Endothelial cell of umbilical vein (primary cell): Measurements from ENCODE around the gene CCDC179. TPM values are rescaled to one million over a fixed set of nuclear protein-coding genes. Genes with fewer than 3 reads are reported as not detected.

Source experiments
- BruUV-seq: library from RNA; stranded (reverse); fragments of 400-500 nt; replicated peaks from 2 replicates; lab custom pipeline; 2021; lab: Mats Ljungman, UMichigan
- CTCF ChIA-PET: fragments of 300-600, 350-600 bp; sonication (Branson Sonifier 250); formaldehyde crosslinking; loops from one replicate; lab custom pipeline; 2021; ENCODE audit warnings: antibody characterized with exemption, inconsistent platforms; lab: Charles Lee
- POLR2A ChIA-PET: fragments of 300-600, 350-600 bp; sonication (Branson Sonifier 250); formaldehyde crosslinking; loops from one replicate; lab custom pipeline; 2021; ENCODE audit warnings: antibody characterized with exemption, inconsistent platforms; lab: Charles Lee
- DNase-seq: peaks from one replicate; pipeline ENCODE4 v3.0.0-alpha.2; 2011; ENCODE audit warnings: low read depth, low spot score
- FAIRE-seq: peaks from 2 replicates; lab custom pipeline; 2011; peaks lifted over from hg19 to GRCh38; lab: Jason Lieb, UNC
- H2AFZ ChIP-seq: 2 replicates; pipeline ENCODE4 v1.6.0; 2012; ENCODE audit warnings: low read depth, low read length, control low read depth, inconsistent platforms
- H3K27ac ChIP-seq: 2 replicates; pipeline ENCODE4 v1.5.1; 2011; ENCODE audit warnings: low read depth, mild to moderate bottlenecking, control low read depth, low read length, moderate library complexity; ENCODE audit not compliant: insufficient read depth
- H3K27me3 ChIP-seq, 2 experiments: 2 replicates each; pipeline versions ENCODE4 v1.6.0 to v1.6.1; 2011; ENCODE audit warnings: low read length in 2 of 2, mixed read lengths in 1 of 2; ENCODE audit not compliant: control insufficient read depth in 2 of 2, insufficient read depth in 2 of 2
- H3K36me3 ChIP-seq, 2 experiments: 2 replicates in 1 of 2; 3 replicates in 1 of 2; pipeline ENCODE4 v1.5.1; 2011; ENCODE audit warnings: low read length in 2 of 2, mild to moderate bottlenecking in 1 of 2, moderate library complexity in 1 of 2; ENCODE audit not compliant: control insufficient read depth in 2 of 2, insufficient read depth in 2 of 2; ENCODE audit errors: extremely low read depth in 1 of 2
- H3K4me1 ChIP-seq: 3 replicates; pipeline ENCODE4 v1.5.1; 2011; ENCODE audit warnings: mild to moderate bottlenecking, low read length; ENCODE audit not compliant: control insufficient read depth, insufficient read depth; ENCODE audit errors: extremely low read depth
- H3K4me2 ChIP-seq: 2 replicates; pipeline ENCODE4 v1.6.1; 2011; ENCODE audit warnings: low read length, control low read depth, mixed read lengths; ENCODE audit not compliant: insufficient read depth
- H3K4me3 ChIP-seq, 3 experiments: fragments of 200-600 bp in 1 of 3; sonication (generic), shearing (Covaris generic) in 1 of 3; replicated peaks in 1 of 3; 2 replicates each; pipeline ENCODE4 v1.5.1; 2011 to 2016; ENCODE audit warnings: control low read depth in 3 of 3, low read length in 3 of 3, mild to moderate bottlenecking in 2 of 3, inconsistent platforms in 1 of 3, low read depth in 1 of 3, moderate library complexity in 1 of 3; ENCODE audit not compliant: insufficient read depth in 1 of 3
- H3K79me2 ChIP-seq: 2 replicates; pipeline ENCODE4 v1.6.0; 2012; ENCODE audit warnings: low read length, inconsistent platforms; ENCODE audit not compliant: control insufficient read depth, insufficient read depth
- H3K9ac ChIP-seq: replicated peaks from 2 replicates; pipeline ENCODE3; 2011; ENCODE audit warnings: low read length, control low read depth; ENCODE audit not compliant: insufficient read depth; ENCODE audit errors: extremely low read depth
- H3K9me1 ChIP-seq: replicated peaks from 3 replicates; pipeline ENCODE4 v1.6.0; 2011; ENCODE audit warnings: mild to moderate bottlenecking, low read length; ENCODE audit not compliant: control insufficient read depth, insufficient read depth; ENCODE audit errors: extremely low read depth
- H3K9me3 ChIP-seq: replicated peaks from 2 replicates; pipeline ENCODE4 v1.5.1; 2012; ENCODE audit warnings: low read length, inconsistent platforms; ENCODE audit not compliant: control insufficient read depth, insufficient read depth
- H4K20me1 ChIP-seq: replicated peaks from 2 replicates; pipeline ENCODE3; 2011; ENCODE audit warnings: mild to moderate bottlenecking, low read length; ENCODE audit not compliant: control insufficient read depth, insufficient read depth; ENCODE audit errors: extremely low read depth
- EZH2 ChIP-seq: IDR thresholded peaks from 2 replicates; pipeline ENCODE4 v1.6.1; 2012; ENCODE audit warnings: borderline replicate concordance, low read depth, mild to moderate bottlenecking, moderate library complexity, low read length, inconsistent platforms; ENCODE audit not compliant: severe bottlenecking
- FOS ChIP-seq: IDR thresholded peaks from 2 replicates; pipeline ENCODE4 v1.6.1; 2011; ENCODE audit warnings: mild to moderate bottlenecking, low read length, moderate library complexity, borderline replicate concordance; ENCODE audit not compliant: insufficient read depth
- GATA2 ChIP-seq: IDR thresholded peaks from 2 replicates; pipeline ENCODE4 v1.7.0; 2011; ENCODE audit warnings: low read depth, mild to moderate bottlenecking, moderate library complexity, mixed read lengths, low read length; ENCODE audit not compliant: insufficient read length, insufficient read depth
- JUN ChIP-seq: IDR thresholded peaks from 2 replicates; pipeline ENCODE4 v1.6.1; 2011; ENCODE audit warnings: borderline replicate concordance, low read depth; ENCODE audit not compliant: insufficient read length, insufficient read depth
- MAX ChIP-seq: IDR thresholded peaks from 2 replicates; pipeline ENCODE4 v1.6.1; 2011; ENCODE audit not compliant: insufficient read depth, insufficient read length
- MYC ChIP-seq: IDR thresholded peaks from one replicate; pipeline ENCODE4 v1.6.1; 2011; ENCODE audit warnings: mild to moderate bottlenecking, low read depth, low read length
- POLR2A ChIP-seq: IDR thresholded peaks from 2 replicates; pipeline ENCODE4 v1.6.1; 2012; ENCODE audit warnings: low read depth, mild to moderate bottlenecking, control low read depth, low read length
- POLR2AphosphoS5 ChIP-seq: IDR thresholded peaks from 2 replicates; pipeline ENCODE4 v1.6.1; 2012; ENCODE audit warnings: low read depth, mild to moderate bottlenecking, control low read depth, low read length, moderate library complexity; ENCODE audit not compliant: insufficient read depth
- dilution Hi-C: fragments of 300-500 bp; cut with MboI; formaldehyde crosslinking; loops from one replicate; pipeline ENCODE4 v1.15.0; 2019; ENCODE audit warnings: low sequenced_read_pairs; ENCODE audit not compliant: extremely low pct_ligation_motif_present
- intact Hi-C: fragments of 100-400 bp; cut with micrococcal nuclease; formaldehyde crosslinking; loops from one replicate; pipeline ENCODE4 v1.10.0; 2022
- polyA plus RNA-seq, 4 experiments: library from polyadenylated mRNA; depleted of rRNA in 3 of 4; stranded (reverse) in 3 of 4; unstranded in 1 of 4; fragments of >200 nt; gene quantifications; 2 replicates each; pipeline versions ENCODE4 v1.2.1 to v1.2.3, GENCODE V29; 2011 to 2012; ENCODE audit warnings: missing spikeins in 1 of 4
- total RNA-seq: library from RNA; stranded (reverse); gene quantifications from 2 replicates; pipeline ENCODE4 v1.2.3, GENCODE V29; 2021
- TF ChIP-seq, protein P1 (sequence below), 2 donors: IDR thresholded peaks; 1 replicate in 1 of 2; 2 replicates in 1 of 2; pipeline ENCODE4 v1.5.1; 2011; ENCODE audit warnings: low read length in 2 of 2, mild to moderate bottlenecking in 2 of 2, moderate library complexity in 2 of 2, control low read depth in 1 of 2, inconsistent platforms in 1 of 2, low read depth in 1 of 2; ENCODE audit not compliant: insufficient read depth in 1 of 2; ENCODE audit errors: extremely low read depth in 1 of 2

Gene CCDC179
- total and polyA plus RNA-seq, 2 donors (not counting 3 experiments of a cell fraction or from before 2014, with no cell fraction given), result not detected

DNA sequence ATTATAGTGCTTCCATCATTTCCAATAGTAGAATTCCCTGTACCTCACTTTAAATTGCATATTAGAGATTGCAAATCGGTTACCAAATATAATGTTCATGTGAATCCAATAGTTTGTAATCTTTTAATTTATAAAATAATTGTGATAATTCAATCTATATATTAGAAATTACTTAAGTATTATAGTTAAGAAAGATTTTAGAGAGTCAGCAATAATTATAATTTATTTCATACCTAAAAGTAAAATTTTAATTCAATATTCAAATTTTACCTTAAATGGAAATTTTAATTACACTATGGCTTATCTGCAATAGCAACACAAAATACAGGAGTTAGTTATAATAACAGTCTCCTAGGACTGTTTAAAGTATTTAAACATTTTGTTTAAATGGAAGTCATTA is 13.5 kb downstream of the CCDC179 start:
- BruUV-seq, result no TSS peak
- Histone ChIP-seq H3K36me3 (no peaks in the 10 kb centered on the region), H3K79me2 (no peaks in the 10 kb centered on the region), H3K9ac (no peak overlapping the region), H3K4me3 (no peak overlapping the region), H3K9me3 (no peaks in the 10 kb centered on the region), H3K27me3 (no peaks in the 10 kb centered on the region), H3K9me1 (no peaks in the 10 kb centered on the region), H3K27ac (no peak overlapping the region), H3K4me1 (no peaks in the 10 kb centered on the region), H4K20me1 (no peaks in the 10 kb centered on the region), H2AFZ (no peak overlapping the region), H3K4me2 (no peak overlapping the region)
- intact Hi-C loops (no loop called here), dilution Hi-C loops (no loop called here)
- CTCF ChIA-PET, result no interaction called here
- POLR2A ChIA-PET, result no interaction called here
- DNase-seq (no peak), FAIRE-seq (no peak)
- TF ChIP-seq, protein P1, sequence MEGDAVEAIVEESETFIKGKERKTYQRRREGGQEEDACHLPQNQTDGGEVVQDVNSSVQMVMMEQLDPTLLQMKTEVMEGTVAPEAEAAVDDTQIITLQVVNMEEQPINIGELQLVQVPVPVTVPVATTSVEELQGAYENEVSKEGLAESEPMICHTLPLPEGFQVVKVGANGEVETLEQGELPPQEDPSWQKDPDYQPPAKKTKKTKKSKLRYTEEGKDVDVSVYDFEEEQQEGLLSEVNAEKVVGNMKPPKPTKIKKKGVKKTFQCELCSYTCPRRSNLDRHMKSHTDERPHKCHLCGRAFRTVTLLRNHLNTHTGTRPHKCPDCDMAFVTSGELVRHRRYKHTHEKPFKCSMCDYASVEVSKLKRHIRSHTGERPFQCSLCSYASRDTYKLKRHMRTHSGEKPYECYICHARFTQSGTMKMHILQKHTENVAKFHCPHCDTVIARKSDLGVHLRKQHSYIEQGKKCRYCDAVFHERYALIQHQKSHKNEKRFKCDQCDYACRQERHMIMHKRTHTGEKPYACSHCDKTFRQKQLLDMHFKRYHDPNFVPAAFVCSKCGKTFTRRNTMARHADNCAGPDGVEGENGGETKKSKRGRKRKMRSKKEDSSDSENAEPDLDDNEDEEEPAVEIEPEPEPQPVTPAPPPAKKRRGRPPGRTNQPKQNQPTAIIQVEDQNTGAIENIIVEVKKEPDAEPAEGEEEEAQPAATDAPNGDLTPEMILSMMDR (IDR thresholded peaks at IDR 0.05; ENCODE audit: extremely low read depth in 1 of 2, insufficient read depth in 1 of 2, low read depth in 1 of 2, low read length in 2 of 2), result no peak
- TF ChIP-seq POLR2AphosphoS5, result no peak
- TF ChIP-seq JUN, result no peak
- no peak for TF ChIP-seq EZH2
- no peak for TF ChIP-seq MAX
- TF ChIP-seq GATA2, result no peak
- no peak for TF ChIP-seq FOS
- no peak for TF ChIP-seq POLR2A
- no peak for TF ChIP-seq MYC
